ENCODE data around the gene MOCS1.

DNA sequence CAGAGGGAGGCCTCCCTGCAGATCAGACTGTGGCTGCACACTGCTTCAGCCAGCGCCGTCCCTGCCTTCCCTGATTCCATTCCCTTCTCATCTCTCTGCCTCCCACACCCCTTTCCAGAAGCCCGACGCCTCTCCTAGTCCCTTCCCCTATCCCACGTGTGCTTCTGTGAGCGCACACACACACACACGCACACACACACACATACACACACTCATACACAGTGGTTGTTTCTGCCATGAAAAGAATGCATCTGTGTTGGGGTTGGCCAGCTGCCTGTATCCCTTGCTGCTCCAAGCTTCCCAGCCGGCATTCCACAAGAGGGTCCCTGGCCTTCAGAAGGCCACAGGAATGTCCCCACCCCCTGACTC, 51.7 kb downstream of the MOCS1 start:
- TF ChIP-seq, protein P1, sequence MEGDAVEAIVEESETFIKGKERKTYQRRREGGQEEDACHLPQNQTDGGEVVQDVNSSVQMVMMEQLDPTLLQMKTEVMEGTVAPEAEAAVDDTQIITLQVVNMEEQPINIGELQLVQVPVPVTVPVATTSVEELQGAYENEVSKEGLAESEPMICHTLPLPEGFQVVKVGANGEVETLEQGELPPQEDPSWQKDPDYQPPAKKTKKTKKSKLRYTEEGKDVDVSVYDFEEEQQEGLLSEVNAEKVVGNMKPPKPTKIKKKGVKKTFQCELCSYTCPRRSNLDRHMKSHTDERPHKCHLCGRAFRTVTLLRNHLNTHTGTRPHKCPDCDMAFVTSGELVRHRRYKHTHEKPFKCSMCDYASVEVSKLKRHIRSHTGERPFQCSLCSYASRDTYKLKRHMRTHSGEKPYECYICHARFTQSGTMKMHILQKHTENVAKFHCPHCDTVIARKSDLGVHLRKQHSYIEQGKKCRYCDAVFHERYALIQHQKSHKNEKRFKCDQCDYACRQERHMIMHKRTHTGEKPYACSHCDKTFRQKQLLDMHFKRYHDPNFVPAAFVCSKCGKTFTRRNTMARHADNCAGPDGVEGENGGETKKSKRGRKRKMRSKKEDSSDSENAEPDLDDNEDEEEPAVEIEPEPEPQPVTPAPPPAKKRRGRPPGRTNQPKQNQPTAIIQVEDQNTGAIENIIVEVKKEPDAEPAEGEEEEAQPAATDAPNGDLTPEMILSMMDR (conservative IDR thresholded peaks at IDR 0.05; ENCODE audit: low read depth in 2 of 2) = no peak
- TF ChIP-seq POLR2AphosphoS5 (IDR thresholded peaks at IDR 0.05; ENCODE audit: low read depth) (no peak), EZH2 (IDR thresholded peaks at IDR 0.05; ENCODE audit: low read depth, unreplicated experiment) (no peak), ZNF114 (CRISPR knock-in tag; IDR thresholded peaks at IDR 0.05) (no peak), JUNB (IDR thresholded peaks at IDR 0.05; ENCODE audit: unreplicated experiment) (no peak)
- TF ChIP-seq, protein P2, sequence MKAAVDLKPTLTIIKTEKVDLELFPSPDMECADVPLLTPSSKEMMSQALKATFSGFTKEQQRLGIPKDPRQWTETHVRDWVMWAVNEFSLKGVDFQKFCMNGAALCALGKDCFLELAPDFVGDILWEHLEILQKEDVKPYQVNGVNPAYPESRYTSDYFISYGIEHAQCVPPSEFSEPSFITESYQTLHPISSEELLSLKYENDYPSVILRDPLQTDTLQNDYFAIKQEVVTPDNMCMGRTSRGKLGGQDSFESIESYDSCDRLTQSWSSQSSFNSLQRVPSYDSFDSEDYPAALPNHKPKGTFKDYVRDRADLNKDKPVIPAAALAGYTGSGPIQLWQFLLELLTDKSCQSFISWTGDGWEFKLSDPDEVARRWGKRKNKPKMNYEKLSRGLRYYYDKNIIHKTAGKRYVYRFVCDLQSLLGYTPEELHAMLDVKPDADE (IDR thresholded peaks at IDR 0.05) = no peak
